Mononuclear cell (primary cell): ENCODE measurements around the gene C1orf141. TPM values are rescaled to one million over a fixed set of nuclear protein-coding genes. Genes with fewer than 3 reads are reported as not detected.

Experiments used
- H3K27me3 ChIP-seq: 2 replicates; pipeline ENCODE4 v1.6.0; 2011; ENCODE audit warnings: low read length, control low read depth; ENCODE audit not compliant: insufficient read depth
- H3K4me1 ChIP-seq: 2 replicates; pipeline ENCODE4 v1.5.1; 2011; ENCODE audit warnings: mild to moderate bottlenecking, low read length, control low read depth; ENCODE audit not compliant: insufficient read depth
- H3K4me3 ChIP-seq: 2 replicates; pipeline ENCODE4 v1.5.1; 2011; ENCODE audit warnings: mild to moderate bottlenecking, low read length, moderate library complexity
- H3K9me3 ChIP-seq: 2 replicates; pipeline ENCODE4 v1.5.1; 2011; ENCODE audit warnings: low read depth, mild to moderate bottlenecking, control low read depth, low read length
- total RNA-seq: library from RNA; depleted of rRNA; stranded (reverse); fragments of >200 nt; gene quantifications from one replicate; pipeline ENCODE4 v1.2.3, GENCODE V29; 2012

The C1orf141 gene
- total RNA-seq, 1 donor: under 0.01 TPM

DNA sequence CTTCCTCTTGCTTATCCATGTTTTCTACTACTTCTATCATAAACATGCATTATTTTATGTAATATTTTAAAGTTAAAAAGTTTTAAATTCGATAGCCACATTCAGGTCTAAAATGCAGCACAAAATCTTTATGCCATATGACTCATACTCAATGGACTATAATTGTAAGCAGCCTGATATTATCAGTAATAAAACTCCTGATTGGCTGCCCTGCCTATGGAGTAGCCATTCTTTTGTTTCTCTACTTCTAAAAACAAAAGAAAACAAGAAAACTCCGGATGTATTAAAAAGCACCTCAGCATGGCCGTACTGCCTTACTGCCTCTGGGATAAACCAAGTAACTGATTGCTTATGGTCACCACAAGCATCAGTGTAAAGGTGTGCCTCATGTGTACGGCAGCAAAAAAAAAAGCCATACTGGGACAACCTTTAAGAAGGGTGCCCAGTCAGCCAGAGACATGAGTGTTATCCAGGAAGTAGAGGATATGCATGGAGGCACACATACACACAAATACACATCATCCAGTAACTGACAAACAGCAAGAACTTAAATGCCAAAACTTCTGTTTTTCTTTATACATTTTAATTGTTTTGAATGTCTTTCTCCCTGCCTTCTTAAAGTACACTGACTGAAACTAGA, 90.0 kb downstream of the C1orf141 start:
- no peaks in the 10 kb centered on the region for H3K27me3 ChIP-seq
- no peaks in the 10 kb centered on the region for H3K4me1 ChIP-seq
- no peak overlapping the region for H3K4me3 ChIP-seq
- H3K9me3 ChIP-seq: no peaks in the 10 kb centered on the region

DNA sequence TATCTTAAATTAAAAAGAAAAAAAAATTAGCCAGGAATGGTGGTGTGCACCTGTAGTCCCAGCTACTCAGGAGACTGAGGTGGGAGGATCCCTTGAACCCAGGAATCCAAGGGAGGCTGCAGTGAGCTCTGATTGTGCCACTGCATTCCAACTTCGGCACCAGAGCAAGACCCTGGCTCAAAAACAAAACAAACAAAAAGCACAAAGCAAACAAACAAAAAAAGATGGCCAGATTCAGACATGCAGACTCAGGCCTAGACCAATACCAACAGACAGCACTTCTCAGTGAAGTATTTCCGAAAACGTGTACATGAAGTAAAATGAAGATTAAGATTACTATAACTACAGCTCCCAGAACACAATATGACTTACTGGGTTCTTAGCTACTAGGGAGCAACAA, 91.4 kb downstream of the C1orf141 start:
- Histone ChIP-seq H3K9me3 (no peaks in the 10 kb centered on the region), H3K4me1 (no peaks in the 10 kb centered on the region), H3K4me3 (no peak overlapping the region), H3K27me3 (no peaks in the 10 kb centered on the region)

Other genes starting within 250 kb of the C1orf141 start
- 8.2 TPM for gene DNAI4, start 210.1 kb downstream of the C1orf141 start, total RNA-seq
- 120 TPM for gene MIER1, start 210.0 kb downstream of the C1orf141 start, total RNA-seq
- 13.6 TPM for gene SLC35D1, start 80.8 kb downstream of the C1orf141 start, total RNA-seq
- gene IL23R, start 31.5 kb upstream of the C1orf141 start, total RNA-seq: 0.10 TPM
- gene IL12RB2, start 172.9 kb upstream of the C1orf141 start, total RNA-seq: 1.3 TPM